IMR-90 (cell line): ENCODE results near the gene SLC25A6. TPM values are rescaled to one million over a fixed set of nuclear protein-coding genes. Genes with fewer than 3 reads are reported as not detected.

Experiments
- ATAC-seq: fragments of 200-7000 bp; cut with Tn5 transposase; 2 replicates; pipeline ENCODE4 v1.9.1; 2020; ENCODE audit warnings: low read depth, mild to moderate bottlenecking, moderate library complexity
- BruUV-seq: library from RNA; stranded (reverse); fragments of 400-500 nt; replicated peaks from 2 replicates; lab custom pipeline; 2021; lab: Mats Ljungman, UMichigan
- CTCF ChIA-PET: fragments of 300-600 bp; formaldehyde crosslinking; extraction: SDS; loops from one replicate; lab custom pipeline; 2021; ENCODE audit warnings: antibody characterized with exemption; lab: Yijun Ruan, JAX
- POLR2A ChIA-PET: fragments of 300-600 bp; sonication (Branson Sonifier 250); formaldehyde crosslinking; loops from one replicate; lab custom pipeline; 2022; ENCODE audit warnings: antibody characterized with exemption; ENCODE audit not compliant: unreplicated experiment; lab: Charles Lee
- DNase-seq: peaks from one replicate; pipeline ENCODE4 v3.0.0; 2013
- H2AFZ ChIP-seq: replicated peaks from 2 replicates; pipeline ENCODE3; 2013; ENCODE audit warnings: low read length, mild to moderate bottlenecking; ENCODE audit not compliant: poor library complexity
- H2AK5ac ChIP-seq: 2 replicates; pipeline ENCODE4 v1.6.1; 2013; ENCODE audit warnings: low read depth, low read length, inconsistent platforms
- H2AK9ac ChIP-seq: replicated peaks from 2 replicates; pipeline ENCODE3; 2013; ENCODE audit warnings: mild to moderate bottlenecking, low read depth, low read length, moderate library complexity; ENCODE audit not compliant: poor library complexity
- H2BK120ac ChIP-seq: 2 replicates; pipeline ENCODE4 v1.6.1; 2013; ENCODE audit warnings: low read depth, low read length, inconsistent platforms
- H2BK15ac ChIP-seq: 3 replicates; pipeline ENCODE4 v1.6.1; 2013; ENCODE audit warnings: low read depth, low read length, inconsistent platforms
- H2BK20ac ChIP-seq: 2 replicates; pipeline ENCODE4 v1.6.1; 2013; ENCODE audit warnings: low read depth, mild to moderate bottlenecking, inconsistent platforms, low read length, moderate library complexity
- H2BK5ac ChIP-seq: 2 replicates; pipeline ENCODE4 v1.6.1; 2013; ENCODE audit warnings: mild to moderate bottlenecking, low read depth, low read length, inconsistent platforms; ENCODE audit not compliant: poor library complexity, severe bottlenecking
- H3K14ac ChIP-seq: replicated peaks from 2 replicates; pipeline ENCODE4 v1.6.1; 2013; ENCODE audit warnings: low read depth, low read length, inconsistent platforms
- H3K18ac ChIP-seq: 2 replicates; pipeline ENCODE4 v1.6.1; 2013; ENCODE audit warnings: low read depth, low read length, control low read depth
- H3K23ac ChIP-seq: 2 replicates; pipeline ENCODE4 v1.6.1; 2013; ENCODE audit warnings: low read depth, low read length, inconsistent platforms
- H3K27ac ChIP-seq: 2 replicates; pipeline ENCODE4 v1.5.1; 2013; ENCODE audit warnings: mild to moderate bottlenecking, control low read depth, low read length; ENCODE audit not compliant: insufficient read depth
- H3K27me3 ChIP-seq: 2 replicates; pipeline ENCODE4 v1.6.1; 2013; ENCODE audit warnings: low read length; ENCODE audit not compliant: control insufficient read depth, insufficient read depth
- H3K36me3 ChIP-seq: 2 replicates; pipeline ENCODE4 v1.6.1; 2013; ENCODE audit warnings: low read length, mixed read lengths; ENCODE audit not compliant: control insufficient read depth, insufficient read depth
- H3K4ac ChIP-seq: 2 replicates; pipeline ENCODE4 v1.6.1; 2013; ENCODE audit warnings: low read depth, low read length, inconsistent platforms
- H3K4me1 ChIP-seq: 2 replicates; pipeline ENCODE4 v1.6.1; 2013; ENCODE audit warnings: low read length, mixed read lengths; ENCODE audit not compliant: control insufficient read depth, insufficient read depth
- H3K4me2 ChIP-seq: 2 replicates; pipeline ENCODE4 v1.6.1; 2013; ENCODE audit warnings: low read depth, mild to moderate bottlenecking, control low read depth, low read length, moderate library complexity
- H3K4me3 ChIP-seq: 2 replicates; pipeline ENCODE4 v1.5.1; 2013; ENCODE audit warnings: low read depth, mild to moderate bottlenecking, control low read depth, low read length, moderate library complexity; ENCODE audit not compliant: insufficient read depth
- H3K56ac ChIP-seq: 2 replicates; pipeline ENCODE4 v1.6.1; 2013; ENCODE audit warnings: low read length, inconsistent platforms; ENCODE audit not compliant: insufficient read depth; ENCODE audit errors: extremely low read depth
- H3K79me1 ChIP-seq, 2 experiments: 2 replicates each; pipeline ENCODE4 v1.6.1; 2013; ENCODE audit warnings: low read length in 2 of 2, inconsistent platforms in 1 of 2, low read depth in 1 of 2
- H3K9ac ChIP-seq: 2 replicates; pipeline ENCODE4 v1.6.1; 2013; ENCODE audit warnings: low read depth, low read length, control low read depth
- H3K9me1 ChIP-seq: 2 replicates; pipeline ENCODE4 v1.6.1; 2013; ENCODE audit warnings: low read length, inconsistent platforms; ENCODE audit not compliant: insufficient read depth
- H3K9me3 ChIP-seq: 2 replicates; pipeline ENCODE4 v1.6.1; 2013; ENCODE audit warnings: low read length; ENCODE audit not compliant: control insufficient read depth, insufficient read depth
- H4K20me1 ChIP-seq: 2 replicates; pipeline ENCODE4 v1.6.1; 2013; ENCODE audit warnings: low read length, inconsistent platforms; ENCODE audit not compliant: insufficient read depth
- H4K5ac ChIP-seq: 2 replicates; pipeline ENCODE4 v1.6.1; 2013; ENCODE audit warnings: mild to moderate bottlenecking, low read depth, low read length, control low read depth
- H4K8ac ChIP-seq, 2 experiments: 2 replicates each; pipeline ENCODE4 v1.6.1; 2013; ENCODE audit warnings: low read depth in 2 of 2, low read length in 2 of 2, control low read depth in 1 of 2, inconsistent platforms in 1 of 2
- H4K91ac ChIP-seq: 2 replicates; pipeline ENCODE4 v1.6.1; 2013; ENCODE audit warnings: low read depth, low read length, inconsistent platforms; ENCODE audit not compliant: insufficient read depth
- CTCF ChIP-seq: conservative IDR thresholded peaks from 2 replicates; pipeline ENCODE4 v1.5.1; 2012; ENCODE audit warnings: mild to moderate bottlenecking, low read depth, low read length, improper control_type of control experiment
- ELK1 ChIP-seq: fragments of 150-350 bp; IDR thresholded peaks from 2 replicates; pipeline ENCODE4 v1.6.1; 2016; ENCODE audit warnings: low read depth, mild to moderate bottlenecking, low read length, moderate library complexity, borderline replicate concordance
- FOS ChIP-seq: fragments of 150-350 bp; IDR thresholded peaks from 2 replicates; pipeline ENCODE4 v1.6.1; 2016; ENCODE audit warnings: low read depth, low read length
- POLR2A ChIP-seq: IDR thresholded peaks from 2 replicates; pipeline ENCODE4 v1.6.1; 2012; ENCODE audit warnings: mild to moderate bottlenecking, low read depth, low read length
- RAD21 ChIP-seq: IDR thresholded peaks from 2 replicates; pipeline ENCODE4 v1.6.1; 2012; ENCODE audit warnings: low read length, improper control_type of control experiment
- WGBS, 2 experiments: methylation state at CpG; one replicate each; pipeline versions ENCODE4 v1.1.5 to v1.1.7; 2013; ENCODE audit warnings: missing lambda C conversion rate in 2 of 2; ENCODE audit not compliant: insufficient read length in 1 of 2; ENCODE audit errors: extremely low coverage in 2 of 2; 5-methylcytosine and 5-hydroxymethylcytosine counted together
- dilution Hi-C: fragments of 300-500 bp; cut with HindIII; formaldehyde crosslinking; loops from one replicate; pipeline ENCODE4 v1.14.3; 2018; ENCODE audit warnings: low sequenced_read_pairs; ENCODE audit not compliant: unreplicated experiment
- in situ Hi-C: fragments of 300-500 bp; cut with MboI; formaldehyde crosslinking; loops from 3 replicates; pipeline ENCODE4 v1.14.3; 2019; ENCODE audit warnings: low sequenced_read_pairs, inconsistent platforms, mixed read lengths
- intact Hi-C: fragments of 100-400 bp; cut with micrococcal nuclease; formaldehyde crosslinking; loops from 2 replicates; pipeline ENCODE4 v1.10.0; 2022
- polyA plus RNA-seq, 3 experiments: library from polyadenylated mRNA; depleted of rRNA; stranded (reverse); fragments of >200 nt; gene quantifications; 2 replicates each; pipeline ENCODE4 v1.2.3, GENCODE V29; 2012; ENCODE audit warnings: low replicate concordance in 1 of 3
- total RNA-seq: library from RNA; depleted of rRNA; stranded (reverse); fragments of >200 nt; gene quantifications from 2 replicates; pipeline ENCODE4 v1.2.3, GENCODE V29; 2012

SLC25A6 gene
- total and polyA plus RNA-seq, 2 of the 4 experiments (the other 2 are of a cell fraction): 166 to 565 TPM

GRCh38 chrX:1400049-1400448, 8.1 kb upstream of the SLC25A6 start:
- no peak overlapping the region for H2BK120ac ChIP-seq
- intact Hi-C loops: no loop called here
- H3K79me1 ChIP-seq: peaks cover 5 to 11% of the 10 kb centered on the region in 2 experiments; a peak in 3 of 4 replicates
- TF ChIP-seq FOS: no peak
- TF ChIP-seq POLR2A: no peak
- no peak for TF ChIP-seq RAD21
- no peak for TF ChIP-seq ELK1
- TF ChIP-seq CTCF: no peak
- H3K18ac ChIP-seq: no peak overlapping the region
- H3K4me2 ChIP-seq: no peak overlapping the region
- BruUV-seq: no TSS peak
- WGBS, 2 experiments: no CpG with 5 or more reads among the region's 12 CpGs
- no peak for ATAC-seq
- no peak overlapping the region for H3K4ac ChIP-seq
- in situ Hi-C loops: no loop called here
- CTCF ChIA-PET: no interaction called here
- H2BK15ac ChIP-seq: no peak overlapping the region
- no peak overlapping the region for H3K56ac ChIP-seq
- no peak overlapping the region for H3K4me3 ChIP-seq
- no peak overlapping the region for H2AK9ac ChIP-seq
- no peaks in the 10 kb centered on the region for H3K4me1 ChIP-seq
- H2BK5ac ChIP-seq: no peak overlapping the region
- H4K8ac ChIP-seq: no peak overlapping the region
- no peak overlapping the region for H3K14ac ChIP-seq
- H2AK5ac ChIP-seq: no peak overlapping the region
- no peak overlapping the region for H3K27ac ChIP-seq
- H3K9ac ChIP-seq: no peak overlapping the region
- H3K23ac ChIP-seq: no peak overlapping the region
- no peak overlapping the region for H4K91ac ChIP-seq
- dilution Hi-C loops: no loop called here
- H4K5ac ChIP-seq: no peak overlapping the region
- no peak overlapping the region for H2AFZ ChIP-seq
- no peaks in the 10 kb centered on the region for H3K9me3 ChIP-seq
- no peaks in the 10 kb centered on the region for H3K27me3 ChIP-seq
- H3K9me1 ChIP-seq: no peaks in the 10 kb centered on the region
- peaks cover 22% of the 10 kb centered on the region for H3K36me3 ChIP-seq
- H4K20me1 ChIP-seq: no peaks in the 10 kb centered on the region
- POLR2A ChIA-PET: no interaction called here
- H2BK20ac ChIP-seq: no peak overlapping the region
- no peak for DNase-seq
